ENCODE measurements around the gene MRPL50.

- TF ChIP-seq, protein P1, sequence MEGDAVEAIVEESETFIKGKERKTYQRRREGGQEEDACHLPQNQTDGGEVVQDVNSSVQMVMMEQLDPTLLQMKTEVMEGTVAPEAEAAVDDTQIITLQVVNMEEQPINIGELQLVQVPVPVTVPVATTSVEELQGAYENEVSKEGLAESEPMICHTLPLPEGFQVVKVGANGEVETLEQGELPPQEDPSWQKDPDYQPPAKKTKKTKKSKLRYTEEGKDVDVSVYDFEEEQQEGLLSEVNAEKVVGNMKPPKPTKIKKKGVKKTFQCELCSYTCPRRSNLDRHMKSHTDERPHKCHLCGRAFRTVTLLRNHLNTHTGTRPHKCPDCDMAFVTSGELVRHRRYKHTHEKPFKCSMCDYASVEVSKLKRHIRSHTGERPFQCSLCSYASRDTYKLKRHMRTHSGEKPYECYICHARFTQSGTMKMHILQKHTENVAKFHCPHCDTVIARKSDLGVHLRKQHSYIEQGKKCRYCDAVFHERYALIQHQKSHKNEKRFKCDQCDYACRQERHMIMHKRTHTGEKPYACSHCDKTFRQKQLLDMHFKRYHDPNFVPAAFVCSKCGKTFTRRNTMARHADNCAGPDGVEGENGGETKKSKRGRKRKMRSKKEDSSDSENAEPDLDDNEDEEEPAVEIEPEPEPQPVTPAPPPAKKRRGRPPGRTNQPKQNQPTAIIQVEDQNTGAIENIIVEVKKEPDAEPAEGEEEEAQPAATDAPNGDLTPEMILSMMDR (IDR thresholded peaks at IDR 0.05), result no peak
- no peak for TF ChIP-seq POLR2A (IDR thresholded peaks at IDR 0.05)
Observed at GRCh38 chr9:101359679-101360078, 38.7 kb downstream of the MRPL50 start.
